Stimulated activated CD8-positive, alpha-beta memory T cell treated with anti-CD3 and anti-CD28 coated beads, Interleukin-2, amount 100 ng/mL, for 48 hours (primary cell): ENCODE data around the gene NECAP2.
"Not testable (repeated sequence)": the region's sequence is repeated elsewhere in the genome, so short reads cannot be mapped to it uniquely, and the experiment has no call there.

Source experiments
- DNase-seq, 2 donors: peaks; one replicate each; pipeline ENCODE4 v3.0.0-alpha.2; 2020; ENCODE audit warnings: low read depth in 2 of 2

NECAP2 gene

GRCh38 chr1:16430606-16431005 is 9.9 kb upstream of the NECAP2 start:
- DNase-seq = no peak

DNA sequence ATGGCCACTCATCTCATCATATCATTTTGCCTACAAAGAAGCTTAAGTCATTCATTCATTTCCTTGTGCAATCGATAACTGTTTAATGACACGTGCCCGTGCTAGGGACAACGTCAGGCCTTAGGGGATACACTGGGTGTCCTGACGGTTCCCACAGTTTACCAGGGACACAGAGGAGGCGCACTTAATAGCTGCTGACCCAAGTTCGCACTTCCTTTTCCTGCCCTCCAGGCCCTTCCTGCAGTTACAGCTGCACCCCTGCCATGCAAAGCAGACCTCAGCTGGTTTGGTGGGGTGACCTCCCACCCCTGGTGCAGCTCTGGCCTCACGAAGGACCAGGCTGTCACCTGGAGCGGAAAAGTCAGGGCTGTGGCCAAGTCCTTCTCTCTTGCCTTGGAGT is 7.5 kb upstream of the NECAP2 start:
- DNase-seq = no peak

- no peak for DNase-seq
These were observed 6.5 kb upstream of the NECAP2 start for GRCh38 chr1:16434007-16434406.

DNA sequence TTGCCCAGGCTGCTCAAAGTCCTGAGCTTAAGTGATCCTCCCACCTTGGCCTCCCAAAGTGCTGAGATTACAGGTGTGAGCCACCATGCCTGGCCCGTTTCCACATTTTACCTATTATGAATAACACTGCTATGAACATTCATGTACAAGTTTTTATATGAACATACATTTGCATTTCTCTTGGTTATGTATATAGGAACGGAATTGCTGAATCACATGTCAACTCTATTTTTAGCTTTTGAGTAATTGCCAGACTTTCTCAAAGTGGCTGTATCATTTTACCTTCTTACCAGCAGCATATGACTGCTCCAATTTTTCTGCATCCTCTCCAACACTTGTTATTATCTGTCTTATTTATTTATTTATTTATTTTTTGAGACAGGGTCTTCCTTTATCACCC is 6.0 kb upstream of the NECAP2 start:
- DNase-seq = no peak

GRCh38 chr1:16436946-16437474 is 3.5 kb upstream of the NECAP2 start, which contains the start of gene SPATA21:
Gene SPATA21 (minus strand): TSS chr1:16437424. CDS start chr1:16431371, 6,053 bp downstream.
- DNase-seq = no peak

GRCh38 chr1:16438516-16438915 is 2.0 kb upstream of the NECAP2 start:
- DNase-seq = no peak

DNA sequence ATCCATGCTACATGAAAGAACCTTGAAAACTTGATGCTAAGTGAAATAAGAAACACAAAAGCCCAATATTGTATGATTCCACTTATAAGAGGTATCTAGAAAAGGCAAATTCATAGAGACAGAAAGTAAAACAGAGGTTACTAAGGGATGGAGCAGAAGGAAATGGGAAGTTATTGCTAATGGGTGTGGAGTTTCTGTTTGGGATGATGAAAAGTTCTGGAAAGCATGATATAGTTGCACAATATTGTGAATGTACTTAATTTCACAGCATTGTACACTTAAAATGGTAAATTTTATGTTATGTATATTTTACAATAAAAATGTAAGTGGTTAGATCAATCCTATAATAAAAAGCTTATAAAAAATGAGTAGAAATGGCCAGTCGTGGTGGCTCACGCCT is 1.6 kb upstream of the NECAP2 start:
- no peak for DNase-seq

- DNase-seq = no peak
These were observed 424 bp upstream of the NECAP2 start for GRCh38 chr1:16440131-16440469.

- no peak for DNase-seq
These were observed 750 bp downstream of the NECAP2 start for GRCh38 chr1:16441282-16441665.

DNA sequence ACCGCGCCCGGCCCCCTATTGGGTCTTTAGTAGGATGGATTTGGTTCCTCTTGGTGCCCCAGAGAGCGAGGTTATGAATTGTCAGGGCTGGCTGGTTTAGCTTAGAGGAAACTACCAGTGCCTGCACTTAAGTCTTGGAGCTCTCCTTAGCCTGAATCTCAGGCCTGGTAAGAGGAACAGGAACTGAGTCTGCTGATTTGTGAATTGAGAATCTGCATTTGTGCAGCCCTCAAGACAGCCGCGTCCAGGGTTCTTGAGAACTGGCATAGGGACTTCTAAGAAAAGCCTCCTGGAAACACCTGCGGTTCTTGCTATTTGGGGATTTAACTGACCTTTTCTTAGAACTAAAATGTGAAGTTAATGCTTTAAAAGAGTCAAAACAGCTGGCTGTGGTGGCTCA is 1.7 kb downstream of the NECAP2 start:
- no peak for DNase-seq

- DNase-seq = no peak
These were observed 2.4 kb downstream of the NECAP2 start for GRCh38 chr1:16442941-16443340.

- no peak for DNase-seq
These were observed 3.6 kb downstream of the NECAP2 start for GRCh38 chr1:16443975-16444770.

- no peak for DNase-seq
These were observed 4.5 kb downstream of the NECAP2 start for GRCh38 chr1:16445052-16445451.

DNA sequence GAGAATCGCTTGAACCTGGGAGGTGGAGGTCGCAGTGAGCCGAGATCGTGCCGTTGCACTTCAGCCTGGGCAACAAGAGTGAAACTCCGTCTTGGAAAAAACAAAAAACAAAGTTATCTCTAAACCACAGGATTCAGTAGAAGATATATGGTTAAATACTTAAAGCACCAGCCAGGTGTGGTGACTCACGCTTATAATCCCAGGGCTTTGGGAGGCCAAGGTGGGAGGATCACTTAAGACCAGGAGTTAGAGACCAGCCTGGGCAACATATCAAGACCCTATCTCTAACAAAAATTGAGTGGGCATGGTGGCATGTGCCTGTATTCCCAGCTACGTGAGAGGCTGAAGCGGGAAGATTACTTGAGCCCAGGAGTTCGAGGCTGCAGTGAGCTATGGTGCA is 5.6 kb downstream of the NECAP2 start:
- no peak for DNase-seq

DNA sequence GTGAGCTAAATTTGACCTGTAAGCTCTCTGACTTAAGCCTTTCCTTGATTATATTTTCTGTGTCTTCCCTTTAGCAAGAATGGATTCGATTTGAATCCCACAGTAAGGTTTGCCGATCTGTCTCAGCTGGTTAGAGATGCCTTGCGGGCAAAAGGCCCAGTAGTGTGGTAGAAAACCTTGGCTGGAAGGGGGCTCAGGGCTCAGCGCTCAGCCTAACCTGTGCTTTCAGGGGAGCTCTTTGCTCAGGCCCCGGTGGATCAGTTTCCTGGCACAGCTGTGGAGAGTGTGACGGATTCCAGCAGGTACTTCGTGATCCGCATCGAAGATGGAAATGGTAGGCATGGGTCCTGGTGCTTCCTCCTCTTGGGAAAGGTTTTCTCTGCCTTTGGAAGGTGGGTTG is 7.1 kb downstream of the NECAP2 start:
- no peak for DNase-seq

DNA sequence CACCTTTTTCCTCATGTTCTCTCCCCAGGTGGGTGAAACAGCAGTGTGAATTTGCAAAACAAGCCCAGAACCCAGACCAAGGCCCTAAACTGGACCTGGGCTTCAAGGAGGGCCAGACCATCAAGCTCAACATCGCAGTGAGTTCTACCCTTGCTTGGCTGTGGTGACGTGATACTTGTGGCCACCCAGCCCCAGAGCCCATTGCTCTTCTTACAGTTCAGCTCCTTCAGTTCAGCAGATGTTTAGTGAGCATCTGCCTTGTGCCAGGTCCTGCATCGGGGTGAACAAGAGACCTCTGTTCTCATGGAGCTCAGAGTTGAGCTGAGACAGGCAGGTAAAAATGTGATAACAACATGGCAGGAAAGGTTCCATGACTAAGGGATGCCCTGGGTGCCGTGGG is 8.5 kb downstream of the NECAP2 start:
- no peak for DNase-seq

DNA sequence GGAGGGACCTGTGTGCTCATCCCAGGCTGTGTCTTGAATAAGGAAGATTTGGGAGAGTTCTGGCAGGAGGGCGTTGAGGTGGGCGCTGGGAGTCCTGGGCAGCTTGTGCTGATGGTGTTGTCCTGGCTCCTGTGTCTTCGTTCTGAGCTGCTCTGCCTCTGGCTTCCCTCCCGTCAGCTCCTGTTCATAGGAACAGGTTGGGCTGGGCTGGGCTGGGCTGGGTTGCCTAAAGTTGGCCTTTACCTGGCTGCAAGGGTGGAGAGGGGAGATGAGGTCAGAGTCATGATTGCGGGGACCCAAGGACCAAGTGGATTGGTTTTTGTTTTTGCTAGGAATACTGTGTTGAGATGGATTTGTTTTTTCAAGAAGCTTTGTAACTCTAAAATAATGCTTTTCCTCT is 9.1 kb downstream of the NECAP2 start:
- DNase-seq = no peak

DNA sequence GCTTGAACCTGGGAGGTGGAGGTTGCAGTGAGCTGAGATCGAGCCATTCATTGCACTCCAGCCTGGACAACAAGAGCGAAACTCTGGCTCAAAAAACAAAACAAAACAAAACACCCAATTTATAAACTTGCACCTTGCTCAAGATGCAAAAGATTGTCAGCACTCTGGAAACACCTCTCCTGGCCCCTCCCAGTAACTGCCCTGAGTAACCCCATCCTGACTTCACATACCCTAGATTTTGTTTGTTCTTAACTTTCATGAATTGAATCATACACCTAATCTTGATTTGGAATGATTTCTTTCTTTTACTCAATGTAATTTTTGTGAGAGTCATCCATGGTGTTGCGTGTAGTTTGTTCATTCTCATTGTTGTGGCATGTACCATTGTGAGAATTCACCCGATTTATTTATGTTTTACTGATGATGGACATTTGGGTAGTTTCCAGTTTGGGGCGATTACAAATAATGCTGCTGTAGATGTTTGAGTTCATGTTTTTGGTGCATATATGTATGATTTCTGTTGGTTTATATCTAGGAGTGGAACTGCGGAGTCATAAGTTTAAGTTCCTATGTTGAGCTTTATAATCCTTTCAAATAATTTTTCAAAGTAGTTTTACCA is 10.4 kb downstream of the NECAP2 start:
- no peak for DNase-seq

- no peak for DNase-seq
These were observed 11.5 kb downstream of the NECAP2 start for GRCh38 chr1:16451841-16452528.

GRCh38 chr1:16454909-16455308 is 14.4 kb downstream of the NECAP2 start:
- DNase-seq = not testable (repeated sequence)

GRCh38 chr1:16456151-16456550 is 15.6 kb downstream of the NECAP2 start:
- DNase-seq = not testable (repeated sequence)

GRCh38 chr1:16458831-16459230 is 18.3 kb downstream of the NECAP2 start:
- no peak for DNase-seq
